Measurements from ENCODE around the gene PRKD1.

DNA sequence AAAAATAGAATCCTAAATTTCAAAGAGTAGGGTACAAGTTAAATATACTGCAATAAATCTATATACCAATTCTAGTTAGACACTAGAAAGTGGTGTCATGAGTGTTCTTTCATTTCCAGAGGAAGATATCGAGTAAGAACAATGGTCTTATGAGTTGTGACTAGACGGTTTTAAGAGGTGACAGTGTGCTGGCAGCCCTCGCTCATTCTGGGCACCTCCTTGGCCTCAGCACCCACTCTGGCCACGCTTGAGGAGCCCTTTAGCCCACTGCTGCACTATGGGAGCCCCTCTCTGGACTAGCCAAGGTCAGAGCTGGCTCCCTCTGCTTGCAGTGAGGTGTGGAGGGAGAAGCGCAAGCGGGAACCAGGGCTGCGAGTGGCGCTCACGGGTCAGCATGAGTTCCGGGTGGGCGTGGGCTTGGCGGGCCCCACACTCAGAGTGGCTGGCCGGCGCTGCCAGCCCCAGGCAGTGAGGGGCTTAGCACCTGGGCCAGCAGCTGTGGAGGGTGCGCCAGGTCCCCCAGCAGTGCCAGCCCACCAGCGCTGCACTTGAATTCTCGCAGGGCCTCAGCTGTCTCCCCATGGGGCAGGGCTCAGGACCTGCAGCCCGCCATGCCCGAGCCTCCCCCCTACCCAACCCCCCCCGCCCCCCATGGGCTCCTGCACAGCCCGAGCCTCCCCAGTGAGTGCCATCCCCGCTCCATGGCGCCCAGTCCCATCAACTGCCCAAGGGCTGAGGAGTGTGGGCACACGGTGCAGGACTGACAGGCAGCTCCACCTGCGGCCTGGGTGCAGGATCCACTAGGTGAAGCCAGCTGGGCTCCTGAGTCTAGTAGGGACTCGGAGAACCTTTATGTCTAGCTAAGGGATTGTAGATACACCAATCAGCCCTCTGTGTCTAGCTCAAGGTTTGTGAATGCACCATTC, 18.7 kb downstream of the PRKD1 start:
- TF ChIP-seq EGR1 (IDR thresholded peaks at IDR 0.05) (no peak), RAD21 (IDR thresholded peaks at IDR 0.05; ENCODE audit: low read depth) (no peak), CEBPB (IDR thresholded peaks at IDR 0.05) (no peak), TAF1 (IDR thresholded peaks at IDR 0.05; ENCODE audit: low read depth) (no peak), YY1 (IDR thresholded peaks at IDR 0.05; ENCODE audit: low read depth) (no peak)

All from Ishikawa (cell line).